ENCODE results near the gene KLRB1.
"Not testable (repeated sequence)": the region's sequence is repeated elsewhere in the genome, so short reads cannot be mapped to it uniquely, and the experiment has no call there.

Gene KLRB1

GRCh38 chr12:9604287-9604686 is 3.4 kb downstream of the KLRB1 start:
- H3K4me2 ChIP-seq (ENCODE audit: low read length): no peak overlapping the region
- H3K36me3 ChIP-seq (ENCODE audit: control insufficient read depth, low read length): no peaks in the 10 kb centered on the region
- H3K79me2 ChIP-seq (ENCODE audit: control insufficient read depth, low read length): no peaks in the 10 kb centered on the region
- H4K20me1 ChIP-seq (ENCODE audit: control insufficient read depth, insufficient read depth, low read depth, low read length): no peaks in the 10 kb centered on the region
- H3K9me2 ChIP-seq (replicated peaks; ENCODE audit: control insufficient read depth, low read length): no peaks in the 10 kb centered on the region
- no peaks in the 10 kb centered on the region for H3K27me3 ChIP-seq (ENCODE audit: control insufficient read depth, low read length)
- H3K4me3 ChIP-seq (ENCODE audit: low read length): no peak overlapping the region
- no peaks in the 10 kb centered on the region for H3K4me1 ChIP-seq (ENCODE audit: control insufficient read depth, low read length)
- no peak overlapping the region for H3K27ac ChIP-seq (ENCODE audit: low read depth, low read length)
- TF ChIP-seq EZH2phosphoT487 (IDR thresholded peaks at IDR 0.05; ENCODE audit: borderline replicate concordance, low read length) (no peak), CTCF (IDR thresholded peaks at IDR 0.05; ENCODE audit: low read depth, low read length, poor library complexity, severe bottlenecking) (no peak)
- H3F3A ChIP-seq (ENCODE audit: control insufficient read depth, insufficient read depth): no peaks in the 10 kb centered on the region
- no peaks in the 10 kb centered on the region for H3K9me3 ChIP-seq (ENCODE audit: control insufficient read depth, insufficient read depth, low read length)

GRCh38 chr12:9600426-9600825 is 7.3 kb downstream of the KLRB1 start:
- H3K9me3 ChIP-seq (ENCODE audit: control insufficient read depth, insufficient read depth, low read length); H3K4me3 ChIP-seq (ENCODE audit: low read length); H3K79me2 ChIP-seq (ENCODE audit: control insufficient read depth, low read length); H4K20me1 ChIP-seq (ENCODE audit: control insufficient read depth, insufficient read depth, low read depth, low read length); H3K36me3 ChIP-seq (ENCODE audit: control insufficient read depth, low read length); H3K27ac ChIP-seq (ENCODE audit: low read depth, low read length); H3K9me2 ChIP-seq (replicated peaks; ENCODE audit: control insufficient read depth, low read length); H3F3A ChIP-seq (ENCODE audit: control insufficient read depth, insufficient read depth); H3K27me3 ChIP-seq (ENCODE audit: control insufficient read depth, low read length); H3K4me2 ChIP-seq (ENCODE audit: low read length); H3K4me1 ChIP-seq (ENCODE audit: control insufficient read depth, low read length): not testable (repeated sequence)

GRCh38 chr12:9598363-9598762 is 9.4 kb downstream of the KLRB1 start:
- Histone ChIP-seq H3K27ac (ENCODE audit: low read depth, low read length) (no peak overlapping the region), H3K9me2 (replicated peaks; ENCODE audit: control insufficient read depth, low read length) (no peaks in the 10 kb centered on the region), H3K4me3 (ENCODE audit: low read length) (no peak overlapping the region), H3K4me1 (ENCODE audit: control insufficient read depth, low read length) (no peaks in the 10 kb centered on the region), H3K27me3 (ENCODE audit: control insufficient read depth, low read length) (no peaks in the 10 kb centered on the region), H4K20me1 (ENCODE audit: control insufficient read depth, insufficient read depth, low read depth, low read length) (no peaks in the 10 kb centered on the region), H3K4me2 (ENCODE audit: low read length) (no peak overlapping the region), H3K36me3 (ENCODE audit: control insufficient read depth, low read length) (no peaks in the 10 kb centered on the region), H3K79me2 (ENCODE audit: control insufficient read depth, low read length) (no peaks in the 10 kb centered on the region), H3K9me3 (ENCODE audit: control insufficient read depth, insufficient read depth, low read length) (no peaks in the 10 kb centered on the region), H3F3A (ENCODE audit: control insufficient read depth, insufficient read depth) (no peaks in the 10 kb centered on the region)
- TF ChIP-seq EZH2phosphoT487 (IDR thresholded peaks at IDR 0.05; ENCODE audit: borderline replicate concordance, low read length) (no peak), CTCF (IDR thresholded peaks at IDR 0.05; ENCODE audit: low read depth, low read length, poor library complexity, severe bottlenecking) (no peak)

GRCh38 chr12:9597365-9597764 is 10.4 kb downstream of the KLRB1 start:
- TF ChIP-seq CTCF (IDR thresholded peaks at IDR 0.05; ENCODE audit: low read depth, low read length, poor library complexity, severe bottlenecking) (no peak), EZH2phosphoT487 (IDR thresholded peaks at IDR 0.05; ENCODE audit: borderline replicate concordance, low read length) (no peak)
- H3K4me3 ChIP-seq (ENCODE audit: low read length): no peak overlapping the region
- no peaks in the 10 kb centered on the region for H3K79me2 ChIP-seq (ENCODE audit: control insufficient read depth, low read length)
- H3K4me1 ChIP-seq (ENCODE audit: control insufficient read depth, low read length): no peaks in the 10 kb centered on the region
- H3K9me3 ChIP-seq (ENCODE audit: control insufficient read depth, insufficient read depth, low read length): no peaks in the 10 kb centered on the region
- no peaks in the 10 kb centered on the region for H3K9me2 ChIP-seq (replicated peaks; ENCODE audit: control insufficient read depth, low read length)
- H3K27me3 ChIP-seq (ENCODE audit: control insufficient read depth, low read length): no peaks in the 10 kb centered on the region
- no peaks in the 10 kb centered on the region for H4K20me1 ChIP-seq (ENCODE audit: control insufficient read depth, insufficient read depth, low read depth, low read length)
- no peak overlapping the region for H3K4me2 ChIP-seq (ENCODE audit: low read length)
- H3K27ac ChIP-seq (ENCODE audit: low read depth, low read length): no peak overlapping the region
- H3K36me3 ChIP-seq (ENCODE audit: control insufficient read depth, low read length): no peaks in the 10 kb centered on the region
- H3F3A ChIP-seq (ENCODE audit: control insufficient read depth, insufficient read depth): no peaks in the 10 kb centered on the region

Measured in DOHH2 (cell line).